Upper lobe of left lung (tissue), 6 donors: ENCODE data around the gene FXYD6. TPM values are rescaled to one million over a fixed set of nuclear protein-coding genes. Genes with fewer than 3 reads are reported as not detected.

Experiments used
- ATAC-seq, 2 donors: fragments of 200-7000 bp; cut with Tn5 transposase; one replicate each; pipeline ENCODE4 v1.9.1; 2022; ENCODE audit warnings: mild to moderate bottlenecking in 2 of 2, moderate library complexity in 2 of 2; ENCODE audit not compliant: low FRiP score in 2 of 2
- DNase-seq, 2 donors: peaks; one replicate each; pipeline ENCODE4 v3.0.0-alpha.2; 2019 to 2020
- H3K27ac ChIP-seq, 4 donors: fragments of 200-600 bp; sonication (generic); one replicate each; pipeline ENCODE4 v1.5.1; 2016 to 2019
- H3K27me3 ChIP-seq, 4 donors: fragments of 200-600 bp; sonication (generic); one replicate each; pipeline ENCODE4 v1.5.1; 2017 to 2019
- H3K36me3 ChIP-seq, 4 donors: fragments of 200-600 bp; sonication (generic); one replicate each; pipeline ENCODE4 v1.5.1; 2016 to 2019
- H3K4me1 ChIP-seq, 4 donors: fragments of 200-600 bp; sonication (generic); one replicate each; pipeline ENCODE4 v1.5.1; 2018 to 2019
- H3K4me3 ChIP-seq, 4 donors: fragments of 200-600 bp; sonication (generic); one replicate each; pipeline ENCODE4 v1.5.1; 2017 to 2019; ENCODE audit warnings: mild to moderate bottlenecking in 2 of 4, moderate library complexity in 1 of 4
- H3K9me3 ChIP-seq, 4 donors: fragments of 200-600 bp; sonication (generic); one replicate each; pipeline ENCODE4 v1.5.1; 2018 to 2019
- EP300 ChIP-seq, 4 donors: sonication (generic); formaldehyde crosslinking; IDR thresholded peaks; one replicate each; pipeline ENCODE4 v1.5.1; 2017; ENCODE audit warnings: antibody characterized with exemption in 4 of 4, control low read depth in 2 of 4
- POLR2A ChIP-seq, 4 donors: fragments of 450-650 bp; IDR thresholded peaks; one replicate each; pipeline ENCODE4 v1.5.1; 2016 to 2017; ENCODE audit warnings: antibody characterized with exemption in 4 of 4, mild to moderate bottlenecking in 2 of 4
- POLR2AphosphoS5 ChIP-seq, 2 donors: sonication (generic); formaldehyde crosslinking; IDR thresholded peaks; one replicate each; pipeline ENCODE4 v1.5.1; 2017; ENCODE audit warnings: antibody characterized with exemption in 2 of 2
- WGBS, 2 donors: methylation state at CpG; one replicate each; pipeline ENCODE4 v1.1.5; 2017 to 2018; 5-methylcytosine and 5-hydroxymethylcytosine counted together
- total RNA-seq, 6 donors: library from RNA; depleted of rRNA in 4 of 6; stranded (reverse); fragments of >200 nt in 4 of 6; gene quantifications; one replicate each; pipeline versions ENCODE4 v1.1.0 to v1.2.1, GENCODE V29; 2016 to 2021
- TF ChIP-seq, protein P1 (sequence below), 6 experiments: fragments of 450-650 bp in 4 of 6; fragments of 200-600 bp in 2 of 6; sonication (generic) in 2 of 6; IDR thresholded peaks; one replicate each; pipeline ENCODE4 v1.5.1; 2016 to 2019; ENCODE audit warnings: antibody characterized with exemption in 6 of 6
- donor health status: DM: no; HTN: no; CAD: no; lungs with moderate emphysema.
- donor health status: DM: no; HTN: yes; CAD: no; lungs with severe emphysema.

The FXYD6 gene
- total RNA-seq, 6 donors from 2014 or later: 16.2 to 61.4 (median 33.8) TPM

DNA sequence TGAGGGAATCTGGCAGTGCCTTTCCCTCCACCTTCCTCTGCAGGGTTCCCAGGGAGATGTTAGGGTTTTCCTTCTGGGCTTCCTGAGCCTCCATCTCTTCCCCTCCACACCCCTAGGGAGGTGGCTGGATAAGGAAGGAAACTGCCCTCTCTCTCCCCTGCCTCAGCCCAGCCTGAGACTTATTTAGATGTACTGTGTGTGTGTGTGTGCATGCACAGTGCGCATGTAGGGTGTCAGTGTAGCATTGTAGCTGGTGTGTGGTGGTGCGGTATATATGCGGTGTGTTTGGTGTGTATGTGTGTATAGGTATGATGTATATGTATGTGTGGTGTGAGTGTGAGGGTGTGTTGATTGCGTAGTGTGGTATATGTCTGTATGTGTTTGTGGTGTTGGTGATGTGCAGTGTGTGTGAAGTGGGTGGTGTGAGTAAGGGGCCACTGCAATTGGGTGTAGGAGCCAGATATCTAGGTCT is 1.5 kb downstream of the FXYD6 start:
- 73 to 75% methylated on average over 4 of the region's 4 CpGs for WGBS, 2 donors
- peaks cover 42 to 61% (median 48%) of the 10 kb centered on the region in 4 donors for H3K4me1 ChIP-seq
- no peaks in the 10 kb centered on the region for H3K36me3 ChIP-seq
- H3K4me3 ChIP-seq: peak overlapping the region in 3 of 4 donors; percentile 52 to 65 (median 53)
- no peak for DNase-seq
- no peak for ATAC-seq
- H3K27ac ChIP-seq: peak overlapping the region; percentile 58 to 79 (median 72)
- H3K27me3 ChIP-seq: peaks cover 0 to 16% (median 4%) of the 10 kb centered on the region in 4 donors
- no peaks in the 10 kb centered on the region for H3K9me3 ChIP-seq
- TF ChIP-seq EP300 (IDR thresholded peaks at IDR 0.05) (no peak), POLR2AphosphoS5 (IDR thresholded peaks at IDR 0.05) (no peak), POLR2A (IDR thresholded peaks at IDR 0.05) (no peak)
- TF ChIP-seq, protein P1, sequence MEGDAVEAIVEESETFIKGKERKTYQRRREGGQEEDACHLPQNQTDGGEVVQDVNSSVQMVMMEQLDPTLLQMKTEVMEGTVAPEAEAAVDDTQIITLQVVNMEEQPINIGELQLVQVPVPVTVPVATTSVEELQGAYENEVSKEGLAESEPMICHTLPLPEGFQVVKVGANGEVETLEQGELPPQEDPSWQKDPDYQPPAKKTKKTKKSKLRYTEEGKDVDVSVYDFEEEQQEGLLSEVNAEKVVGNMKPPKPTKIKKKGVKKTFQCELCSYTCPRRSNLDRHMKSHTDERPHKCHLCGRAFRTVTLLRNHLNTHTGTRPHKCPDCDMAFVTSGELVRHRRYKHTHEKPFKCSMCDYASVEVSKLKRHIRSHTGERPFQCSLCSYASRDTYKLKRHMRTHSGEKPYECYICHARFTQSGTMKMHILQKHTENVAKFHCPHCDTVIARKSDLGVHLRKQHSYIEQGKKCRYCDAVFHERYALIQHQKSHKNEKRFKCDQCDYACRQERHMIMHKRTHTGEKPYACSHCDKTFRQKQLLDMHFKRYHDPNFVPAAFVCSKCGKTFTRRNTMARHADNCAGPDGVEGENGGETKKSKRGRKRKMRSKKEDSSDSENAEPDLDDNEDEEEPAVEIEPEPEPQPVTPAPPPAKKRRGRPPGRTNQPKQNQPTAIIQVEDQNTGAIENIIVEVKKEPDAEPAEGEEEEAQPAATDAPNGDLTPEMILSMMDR (IDR thresholded peaks at IDR 0.05): no peak

DNA sequence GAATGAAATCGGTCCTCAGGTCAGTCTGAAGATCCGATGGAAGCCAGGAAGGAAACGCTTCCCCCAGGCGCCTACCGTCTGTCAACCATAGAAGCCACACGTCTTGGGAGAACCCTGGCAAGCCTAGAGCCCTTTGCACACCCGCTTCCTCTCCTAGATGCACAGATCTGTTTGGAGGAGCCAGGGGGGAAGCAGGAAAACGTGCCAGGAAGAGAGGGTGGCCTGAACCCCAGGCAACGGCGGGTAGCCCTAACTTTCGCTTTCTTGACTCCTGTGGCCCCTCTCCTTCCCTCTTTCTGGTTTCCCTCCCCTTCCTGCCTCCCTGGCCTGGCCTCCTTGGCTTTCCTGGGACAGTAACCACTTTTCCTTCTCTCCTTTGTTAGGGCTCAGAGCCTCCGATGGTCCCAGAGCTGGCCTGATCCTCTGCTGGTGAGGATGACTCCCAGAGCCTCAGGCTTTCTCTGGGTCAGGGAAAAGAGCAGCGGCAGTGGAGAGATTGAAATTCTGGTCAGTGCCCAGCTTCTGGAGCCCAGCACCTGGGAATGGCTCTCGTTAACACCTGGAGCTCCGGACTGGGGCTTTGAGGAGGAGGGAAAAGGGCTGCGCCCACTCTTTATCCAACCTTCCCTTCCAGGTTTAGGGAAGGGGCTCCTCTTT is 2.1 kb downstream of the FXYD6 start:
- H3K27me3 ChIP-seq: peaks cover 0 to 16% (median 4%) of the 10 kb centered on the region in 4 donors
- H3K9me3 ChIP-seq: no peaks in the 10 kb centered on the region
- H3K27ac ChIP-seq: peak overlapping the region; percentile 18 to 79 (median 68)
- WGBS, 2 donors: 46 to 47% methylated on average over 15 to 16 of the region's 16 CpGs
- H3K36me3 ChIP-seq: no peaks in the 10 kb centered on the region
- peaks cover 42 to 61% (median 48%) of the 10 kb centered on the region in 4 donors for H3K4me1 ChIP-seq
- TF ChIP-seq EP300 (IDR thresholded peaks at IDR 0.05) (no peak), POLR2AphosphoS5 (IDR thresholded peaks at IDR 0.05) (no peak), POLR2A (IDR thresholded peaks at IDR 0.05) (no peak)
- TF ChIP-seq, protein P1 (IDR thresholded peaks at IDR 0.05): no peak
- ATAC-seq (no peak), DNase-seq (no peak)
- H3K4me3 ChIP-seq: peak overlapping the region in 3 of 4 donors; percentile 3 to 65 (median 52)

GRCh38 chr11:117873828-117874125 is 2.7 kb downstream of the FXYD6 start:
- H3K4me3 ChIP-seq: no peak overlapping the region
- WGBS, 2 donors: 62 to 84% methylated on average over 3 to 8 of the region's 8 CpGs
- no peaks in the 10 kb centered on the region for H3K9me3 ChIP-seq
- DNase-seq: no peak
- peaks cover 0 to 16% (median 4%) of the 10 kb centered on the region in 4 donors for H3K27me3 ChIP-seq
- peaks cover 42 to 68% (median 49%) of the 10 kb centered on the region in 4 donors for H3K4me1 ChIP-seq
- no peaks in the 10 kb centered on the region for H3K36me3 ChIP-seq
- TF ChIP-seq EP300 (IDR thresholded peaks at IDR 0.05): no peak
- TF ChIP-seq, protein P1 (IDR thresholded peaks at IDR 0.05): no peak
- no peak for ATAC-seq
- H3K27ac ChIP-seq: peak overlapping the region; percentile 26 to 79 (median 68)

- ATAC-seq: no peak
- H3K27me3 ChIP-seq: peaks cover 0 to 16% (median 4%) of the 10 kb centered on the region in 4 donors
- no peak overlapping the region for H3K4me3 ChIP-seq
- TF ChIP-seq, protein P1 (IDR thresholded peaks at IDR 0.05): no peak
- TF ChIP-seq POLR2AphosphoS5 (IDR thresholded peaks at IDR 0.05): no peak
- TF ChIP-seq EP300 (IDR thresholded peaks at IDR 0.05): no peak
- TF ChIP-seq POLR2A (IDR thresholded peaks at IDR 0.05): no peak
- H3K9me3 ChIP-seq: no peaks in the 10 kb centered on the region
- peaks cover 42 to 68% (median 49%) of the 10 kb centered on the region in 4 donors for H3K4me1 ChIP-seq
- DNase-seq: no peak
- WGBS, 2 donors: 83 to 89% methylated on average over 15 of the region's 15 CpGs
- H3K27ac ChIP-seq: peak overlapping the region; percentile 10 to 79 (median 52)
- H3K36me3 ChIP-seq: no peaks in the 10 kb centered on the region
These were observed 3.3 kb downstream of the FXYD6 start for GRCh38 chr11:117872975-117873827.
